IMR-90 (cell line): ENCODE data around the gene GTPBP10. TPM values are rescaled to one million over a fixed set of nuclear protein-coding genes. Genes with fewer than 3 reads are reported as not detected.

Source experiments
- ATAC-seq: fragments of 200-7000 bp; cut with Tn5 transposase; 2 replicates; pipeline ENCODE4 v1.9.1; 2020; ENCODE audit warnings: low read depth, mild to moderate bottlenecking, moderate library complexity
- BruUV-seq: library from RNA; stranded (reverse); fragments of 400-500 nt; replicated peaks from 2 replicates; lab custom pipeline; 2021; lab: Mats Ljungman, UMichigan
- CTCF ChIA-PET: fragments of 300-600 bp; formaldehyde crosslinking; extraction: SDS; loops from one replicate; lab custom pipeline; 2021; ENCODE audit warnings: antibody characterized with exemption; lab: Yijun Ruan, JAX
- POLR2A ChIA-PET: fragments of 300-600 bp; sonication (Branson Sonifier 250); formaldehyde crosslinking; loops from one replicate; lab custom pipeline; 2022; ENCODE audit warnings: antibody characterized with exemption; ENCODE audit not compliant: unreplicated experiment; lab: Charles Lee
- DNase-seq: peaks from one replicate; pipeline ENCODE4 v3.0.0; 2013
- H2AFZ ChIP-seq: replicated peaks from 2 replicates; pipeline ENCODE3; 2013; ENCODE audit warnings: low read length, mild to moderate bottlenecking; ENCODE audit not compliant: poor library complexity
- H2AK5ac ChIP-seq: 2 replicates; pipeline ENCODE4 v1.6.1; 2013; ENCODE audit warnings: low read depth, low read length, inconsistent platforms
- H2AK9ac ChIP-seq: replicated peaks from 2 replicates; pipeline ENCODE3; 2013; ENCODE audit warnings: mild to moderate bottlenecking, low read depth, low read length, moderate library complexity; ENCODE audit not compliant: poor library complexity
- H2BK120ac ChIP-seq: 2 replicates; pipeline ENCODE4 v1.6.1; 2013; ENCODE audit warnings: low read depth, low read length, inconsistent platforms
- H2BK15ac ChIP-seq: 3 replicates; pipeline ENCODE4 v1.6.1; 2013; ENCODE audit warnings: low read depth, low read length, inconsistent platforms
- H2BK20ac ChIP-seq: 2 replicates; pipeline ENCODE4 v1.6.1; 2013; ENCODE audit warnings: low read depth, mild to moderate bottlenecking, inconsistent platforms, low read length, moderate library complexity
- H2BK5ac ChIP-seq: 2 replicates; pipeline ENCODE4 v1.6.1; 2013; ENCODE audit warnings: mild to moderate bottlenecking, low read depth, low read length, inconsistent platforms; ENCODE audit not compliant: poor library complexity, severe bottlenecking
- H3K14ac ChIP-seq: replicated peaks from 2 replicates; pipeline ENCODE4 v1.6.1; 2013; ENCODE audit warnings: low read depth, low read length, inconsistent platforms
- H3K18ac ChIP-seq: 2 replicates; pipeline ENCODE4 v1.6.1; 2013; ENCODE audit warnings: low read depth, low read length, control low read depth
- H3K23ac ChIP-seq: 2 replicates; pipeline ENCODE4 v1.6.1; 2013; ENCODE audit warnings: low read depth, low read length, inconsistent platforms
- H3K27ac ChIP-seq: 2 replicates; pipeline ENCODE4 v1.5.1; 2013; ENCODE audit warnings: mild to moderate bottlenecking, control low read depth, low read length; ENCODE audit not compliant: insufficient read depth
- H3K27me3 ChIP-seq: 2 replicates; pipeline ENCODE4 v1.6.1; 2013; ENCODE audit warnings: low read length; ENCODE audit not compliant: control insufficient read depth, insufficient read depth
- H3K36me3 ChIP-seq: 2 replicates; pipeline ENCODE4 v1.6.1; 2013; ENCODE audit warnings: low read length, mixed read lengths; ENCODE audit not compliant: control insufficient read depth, insufficient read depth
- H3K4ac ChIP-seq: 2 replicates; pipeline ENCODE4 v1.6.1; 2013; ENCODE audit warnings: low read depth, low read length, inconsistent platforms
- H3K4me1 ChIP-seq: 2 replicates; pipeline ENCODE4 v1.6.1; 2013; ENCODE audit warnings: low read length, mixed read lengths; ENCODE audit not compliant: control insufficient read depth, insufficient read depth
- H3K4me2 ChIP-seq: 2 replicates; pipeline ENCODE4 v1.6.1; 2013; ENCODE audit warnings: low read depth, mild to moderate bottlenecking, control low read depth, low read length, moderate library complexity
- H3K4me3 ChIP-seq: 2 replicates; pipeline ENCODE4 v1.5.1; 2013; ENCODE audit warnings: low read depth, mild to moderate bottlenecking, control low read depth, low read length, moderate library complexity; ENCODE audit not compliant: insufficient read depth
- H3K56ac ChIP-seq: 2 replicates; pipeline ENCODE4 v1.6.1; 2013; ENCODE audit warnings: low read length, inconsistent platforms; ENCODE audit not compliant: insufficient read depth; ENCODE audit errors: extremely low read depth
- H3K79me1 ChIP-seq, 2 experiments: 2 replicates each; pipeline ENCODE4 v1.6.1; 2013; ENCODE audit warnings: low read length in 2 of 2, inconsistent platforms in 1 of 2, low read depth in 1 of 2
- H3K9ac ChIP-seq: 2 replicates; pipeline ENCODE4 v1.6.1; 2013; ENCODE audit warnings: low read depth, low read length, control low read depth
- H3K9me1 ChIP-seq: 2 replicates; pipeline ENCODE4 v1.6.1; 2013; ENCODE audit warnings: low read length, inconsistent platforms; ENCODE audit not compliant: insufficient read depth
- H3K9me3 ChIP-seq: 2 replicates; pipeline ENCODE4 v1.6.1; 2013; ENCODE audit warnings: low read length; ENCODE audit not compliant: control insufficient read depth, insufficient read depth
- H4K20me1 ChIP-seq: 2 replicates; pipeline ENCODE4 v1.6.1; 2013; ENCODE audit warnings: low read length, inconsistent platforms; ENCODE audit not compliant: insufficient read depth
- H4K5ac ChIP-seq: 2 replicates; pipeline ENCODE4 v1.6.1; 2013; ENCODE audit warnings: mild to moderate bottlenecking, low read depth, low read length, control low read depth
- H4K8ac ChIP-seq, 2 experiments: 2 replicates each; pipeline ENCODE4 v1.6.1; 2013; ENCODE audit warnings: low read depth in 2 of 2, low read length in 2 of 2, control low read depth in 1 of 2, inconsistent platforms in 1 of 2
- H4K91ac ChIP-seq: 2 replicates; pipeline ENCODE4 v1.6.1; 2013; ENCODE audit warnings: low read depth, low read length, inconsistent platforms; ENCODE audit not compliant: insufficient read depth
- BHLHE40 ChIP-seq: fragments of 150-350 bp; IDR thresholded peaks from 2 replicates; pipeline ENCODE4 v1.6.1; 2016; ENCODE audit warnings: mild to moderate bottlenecking, low read depth, low read length
- CEBPB ChIP-seq: IDR thresholded peaks from 2 replicates; pipeline ENCODE4 v1.6.1; 2012; ENCODE audit warnings: low read depth, low read length, improper control_type of control experiment
- ELK1 ChIP-seq: fragments of 150-350 bp; IDR thresholded peaks from 2 replicates; pipeline ENCODE4 v1.6.1; 2016; ENCODE audit warnings: low read depth, mild to moderate bottlenecking, low read length, moderate library complexity, borderline replicate concordance
- MAZ ChIP-seq: IDR thresholded peaks from 2 replicates; pipeline ENCODE4 v1.6.1; 2012; ENCODE audit warnings: low read depth, mild to moderate bottlenecking, low read length, improper control_type of control experiment, moderate library complexity, borderline replicate concordance
- SMC3 ChIP-seq: fragments of 150-350 bp; IDR thresholded peaks from 2 replicates; pipeline ENCODE4 v1.6.1; 2016; ENCODE audit warnings: low read depth, mild to moderate bottlenecking, antibody characterized with exemption, low read length, moderate library complexity
- WGBS, 2 experiments: methylation state at CpG; one replicate each; pipeline versions ENCODE4 v1.1.5 to v1.1.7; 2013; ENCODE audit warnings: missing lambda C conversion rate in 2 of 2; ENCODE audit not compliant: insufficient read length in 1 of 2; ENCODE audit errors: extremely low coverage in 2 of 2; 5-methylcytosine and 5-hydroxymethylcytosine counted together
- dilution Hi-C: fragments of 300-500 bp; cut with HindIII; formaldehyde crosslinking; loops from one replicate; pipeline ENCODE4 v1.14.3; 2018; ENCODE audit warnings: low sequenced_read_pairs; ENCODE audit not compliant: unreplicated experiment
- in situ Hi-C: fragments of 300-500 bp; cut with MboI; formaldehyde crosslinking; loops from 3 replicates; pipeline ENCODE4 v1.14.3; 2019; ENCODE audit warnings: low sequenced_read_pairs, inconsistent platforms, mixed read lengths
- intact Hi-C: fragments of 100-400 bp; cut with micrococcal nuclease; formaldehyde crosslinking; loops from 2 replicates; pipeline ENCODE4 v1.10.0; 2022
- polyA plus RNA-seq, 3 experiments: library from polyadenylated mRNA; depleted of rRNA; stranded (reverse); fragments of >200 nt; gene quantifications; 2 replicates each; pipeline ENCODE4 v1.2.3, GENCODE V29; 2012; ENCODE audit warnings: low replicate concordance in 1 of 3
- total RNA-seq: library from RNA; depleted of rRNA; stranded (reverse); fragments of >200 nt; gene quantifications from 2 replicates; pipeline ENCODE4 v1.2.3, GENCODE V29; 2012
- TF ChIP-seq, protein P1 (sequence below): conservative IDR thresholded peaks from 2 replicates; pipeline ENCODE4 v1.5.1; 2012; ENCODE audit warnings: mild to moderate bottlenecking, low read depth, low read length, improper control_type of control experiment

Gene GTPBP10
- total and polyA plus RNA-seq, 2 of the 4 experiments (the other 2 are of a cell fraction) = 11.5 to 12.8 TPM

GRCh38 chr7:90401989-90402388, 55.5 kb downstream of the GTPBP10 start:
- H4K5ac ChIP-seq = no peak overlapping the region
- dilution Hi-C loops = no loop called here
- H3K4me3 ChIP-seq = no peak overlapping the region
- CTCF ChIA-PET = no interaction called here
- no peaks in the 10 kb centered on the region for H3K27me3 ChIP-seq
- POLR2A ChIA-PET = no interaction called here
- no peak overlapping the region for H2BK120ac ChIP-seq
- no peak overlapping the region for H3K14ac ChIP-seq
- H2BK20ac ChIP-seq = no peak overlapping the region
- H2AK5ac ChIP-seq = no peak overlapping the region
- no peak overlapping the region for H2AFZ ChIP-seq
- no peak overlapping the region for H3K4me2 ChIP-seq
- H3K56ac ChIP-seq = no peak overlapping the region
- no peaks in the 10 kb centered on the region for H3K4me1 ChIP-seq
- H4K8ac ChIP-seq = no peak overlapping the region
- H3K9ac ChIP-seq = no peak overlapping the region
- H2BK15ac ChIP-seq = no peak overlapping the region
- no peak overlapping the region for H2AK9ac ChIP-seq
- DNase-seq (peak; percentile 37), ATAC-seq (no peak)
- H3K9me3 ChIP-seq = no peaks in the 10 kb centered on the region
- no peak overlapping the region for H3K18ac ChIP-seq
- no peaks in the 10 kb centered on the region for H4K20me1 ChIP-seq
- H3K23ac ChIP-seq = no peak overlapping the region
- H3K9me1 ChIP-seq = no peaks in the 10 kb centered on the region
- intact Hi-C loops = no loop called here
- TF ChIP-seq MAZ (no peak), CEBPB (no peak), BHLHE40 (no peak), ELK1 (no peak), SMC3 (no peak)
- TF ChIP-seq, protein P1, sequence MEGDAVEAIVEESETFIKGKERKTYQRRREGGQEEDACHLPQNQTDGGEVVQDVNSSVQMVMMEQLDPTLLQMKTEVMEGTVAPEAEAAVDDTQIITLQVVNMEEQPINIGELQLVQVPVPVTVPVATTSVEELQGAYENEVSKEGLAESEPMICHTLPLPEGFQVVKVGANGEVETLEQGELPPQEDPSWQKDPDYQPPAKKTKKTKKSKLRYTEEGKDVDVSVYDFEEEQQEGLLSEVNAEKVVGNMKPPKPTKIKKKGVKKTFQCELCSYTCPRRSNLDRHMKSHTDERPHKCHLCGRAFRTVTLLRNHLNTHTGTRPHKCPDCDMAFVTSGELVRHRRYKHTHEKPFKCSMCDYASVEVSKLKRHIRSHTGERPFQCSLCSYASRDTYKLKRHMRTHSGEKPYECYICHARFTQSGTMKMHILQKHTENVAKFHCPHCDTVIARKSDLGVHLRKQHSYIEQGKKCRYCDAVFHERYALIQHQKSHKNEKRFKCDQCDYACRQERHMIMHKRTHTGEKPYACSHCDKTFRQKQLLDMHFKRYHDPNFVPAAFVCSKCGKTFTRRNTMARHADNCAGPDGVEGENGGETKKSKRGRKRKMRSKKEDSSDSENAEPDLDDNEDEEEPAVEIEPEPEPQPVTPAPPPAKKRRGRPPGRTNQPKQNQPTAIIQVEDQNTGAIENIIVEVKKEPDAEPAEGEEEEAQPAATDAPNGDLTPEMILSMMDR = no peak
- peaks cover 10 to 13% of the 10 kb centered on the region in 2 experiments; a peak in 3 of 4 replicates for H3K79me1 ChIP-seq
- no peak overlapping the region for H2BK5ac ChIP-seq
- BruUV-seq = no TSS peak
- no CpG with 5 or more reads among the region's 4 CpGs for WGBS, 2 experiments
- in situ Hi-C loops = no loop called here
- H3K27ac ChIP-seq = no peak overlapping the region
- peaks cover 7% of the 10 kb centered on the region for H3K36me3 ChIP-seq
- H3K4ac ChIP-seq = no peak overlapping the region
- H4K91ac ChIP-seq = no peak overlapping the region
